BE2C (cell line): ENCODE measurements around the gene SF1.
A peak's percentile ranks its signal among the peaks of the same experiment; 100 is the strongest.

Source experiments
- DNase-seq: peaks from one replicate; pipeline ENCODE4 v3.0.0-alpha.2; 2020
- H3K27me3 ChIP-seq: fragments of 250-450 bp; sonication (Bioruptor Pico); 2 replicates; pipeline ENCODE4 v1.5.1; 2020; ENCODE audit warnings: mild to moderate bottlenecking
- H3K36me3 ChIP-seq: fragments of 250-450 bp; sonication (Bioruptor Pico); 2 replicates; pipeline ENCODE4 v1.5.1; 2020; ENCODE audit warnings: mild to moderate bottlenecking
- H3K4me1 ChIP-seq: fragments of 250-450 bp; sonication (Bioruptor Pico); 2 replicates; pipeline ENCODE4 v1.5.1; 2020
- H3K4me3 ChIP-seq: 2 replicates; pipeline ENCODE4 v1.5.1; 2011; ENCODE audit warnings: low read depth, low read length
- H3K9me3 ChIP-seq: fragments of 250-450 bp; sonication (Bioruptor Pico); 2 replicates; pipeline ENCODE4 v1.5.1; 2020
- TF ChIP-seq, protein P1 (sequence below): IDR thresholded peaks from 2 replicates; pipeline ENCODE4 v1.5.1; 2012; ENCODE audit warnings: mild to moderate bottlenecking, low read depth, low read length

Gene SF1

DNA sequence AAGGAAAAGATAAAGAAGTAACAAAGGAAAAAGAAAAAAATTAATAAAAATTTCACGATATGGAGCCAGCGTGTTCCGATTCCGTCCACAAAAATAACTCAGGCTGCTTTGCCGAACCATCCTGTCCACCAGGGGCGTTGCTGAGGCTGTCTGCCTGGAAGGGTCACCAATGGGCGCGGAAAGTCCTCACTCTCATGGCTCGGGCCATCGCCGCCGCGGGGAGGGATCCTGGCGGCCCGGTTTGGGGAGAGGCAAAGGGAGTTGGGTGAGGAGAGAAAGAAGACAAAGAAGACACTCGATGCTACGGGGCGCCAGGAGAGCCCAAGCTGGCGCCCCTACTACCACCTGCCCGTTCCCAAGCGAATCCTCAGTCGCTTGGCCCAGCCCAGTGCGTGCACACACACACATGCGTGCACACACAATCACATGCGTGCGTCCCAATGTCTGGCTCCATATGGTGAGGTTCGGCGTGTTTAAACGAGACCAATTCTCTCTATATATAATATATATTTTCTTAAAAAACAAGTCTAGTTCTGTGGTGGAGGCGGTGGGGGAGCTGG lies 13.0 kb downstream of the SF1 start:
- TF ChIP-seq, protein P1, sequence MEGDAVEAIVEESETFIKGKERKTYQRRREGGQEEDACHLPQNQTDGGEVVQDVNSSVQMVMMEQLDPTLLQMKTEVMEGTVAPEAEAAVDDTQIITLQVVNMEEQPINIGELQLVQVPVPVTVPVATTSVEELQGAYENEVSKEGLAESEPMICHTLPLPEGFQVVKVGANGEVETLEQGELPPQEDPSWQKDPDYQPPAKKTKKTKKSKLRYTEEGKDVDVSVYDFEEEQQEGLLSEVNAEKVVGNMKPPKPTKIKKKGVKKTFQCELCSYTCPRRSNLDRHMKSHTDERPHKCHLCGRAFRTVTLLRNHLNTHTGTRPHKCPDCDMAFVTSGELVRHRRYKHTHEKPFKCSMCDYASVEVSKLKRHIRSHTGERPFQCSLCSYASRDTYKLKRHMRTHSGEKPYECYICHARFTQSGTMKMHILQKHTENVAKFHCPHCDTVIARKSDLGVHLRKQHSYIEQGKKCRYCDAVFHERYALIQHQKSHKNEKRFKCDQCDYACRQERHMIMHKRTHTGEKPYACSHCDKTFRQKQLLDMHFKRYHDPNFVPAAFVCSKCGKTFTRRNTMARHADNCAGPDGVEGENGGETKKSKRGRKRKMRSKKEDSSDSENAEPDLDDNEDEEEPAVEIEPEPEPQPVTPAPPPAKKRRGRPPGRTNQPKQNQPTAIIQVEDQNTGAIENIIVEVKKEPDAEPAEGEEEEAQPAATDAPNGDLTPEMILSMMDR, result peak; percentile 37
- no peaks in the 10 kb centered on the region for H3K27me3 ChIP-seq
- DNase-seq, result no peak
- H3K4me1 ChIP-seq, result peaks cover 2% of the 10 kb centered on the region
- H3K36me3 ChIP-seq, result peaks cover 69% of the 10 kb centered on the region
- no peaks in the 10 kb centered on the region for H3K9me3 ChIP-seq
- H3K4me3 ChIP-seq, result no peak overlapping the region

DNA sequence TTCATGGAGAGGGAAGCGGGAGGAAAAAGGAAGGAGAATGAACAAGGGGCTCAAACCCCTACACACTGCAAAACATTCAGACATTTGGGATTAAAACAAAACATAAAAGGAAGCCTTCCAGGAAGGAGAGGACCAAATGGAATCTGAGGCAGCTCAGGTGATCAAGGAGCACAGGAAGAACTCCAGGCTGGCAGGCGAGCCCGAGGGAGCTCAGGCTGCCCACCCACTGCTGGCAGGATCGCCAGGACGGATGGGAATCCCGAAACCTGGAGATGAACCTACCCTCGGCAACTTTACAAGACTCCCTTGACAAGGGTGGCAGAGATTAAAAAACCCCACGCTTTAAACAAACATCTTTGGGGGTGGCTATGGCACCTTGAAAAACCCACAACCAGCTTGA lies 13.6 kb downstream of the SF1 start:
- Histone ChIP-seq H3K36me3 (peaks cover 62% of the 10 kb centered on the region), H3K4me3 (no peak overlapping the region), H3K9me3 (no peaks in the 10 kb centered on the region), H3K27me3 (no peaks in the 10 kb centered on the region), H3K4me1 (peaks cover 8% of the 10 kb centered on the region)
- DNase-seq, result no peak
- TF ChIP-seq, protein P1, result no peak

DNA sequence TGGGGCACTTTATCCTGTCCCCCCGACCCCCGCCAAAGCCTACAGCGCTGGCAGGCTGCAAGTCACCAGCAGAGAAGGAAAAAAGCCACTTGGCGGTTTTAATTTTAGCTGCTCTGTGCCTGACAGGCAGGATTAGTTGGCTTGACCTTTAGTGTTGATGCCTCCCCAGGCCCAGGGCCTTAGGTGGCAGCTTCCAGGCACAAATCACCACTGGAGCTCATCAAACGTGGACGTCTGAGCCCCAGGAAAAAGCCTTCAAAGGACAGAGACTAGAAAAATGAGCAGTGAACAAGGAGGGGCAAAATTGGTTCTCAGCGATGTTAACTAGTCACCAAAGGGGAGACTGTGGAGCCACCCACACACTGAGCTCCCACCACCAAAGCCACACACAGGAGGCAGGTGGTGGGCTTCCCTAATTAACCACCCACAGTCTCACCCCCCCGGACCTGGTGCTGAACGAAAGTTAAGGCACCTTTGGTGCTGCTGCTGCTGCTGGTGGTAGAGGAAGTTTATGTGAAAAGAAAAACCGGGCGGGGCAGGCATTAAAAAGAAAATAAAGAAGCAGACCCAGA lies 14.2 kb downstream of the SF1 start:
- H3K27me3 ChIP-seq, result no peaks in the 10 kb centered on the region
- DNase-seq, result no peak
- peaks cover 56% of the 10 kb centered on the region for H3K36me3 ChIP-seq
- H3K4me1 ChIP-seq, result peaks cover 8% of the 10 kb centered on the region
- TF ChIP-seq, protein P1, result no peak
- no peaks in the 10 kb centered on the region for H3K9me3 ChIP-seq
- no peak overlapping the region for H3K4me3 ChIP-seq

DNA sequence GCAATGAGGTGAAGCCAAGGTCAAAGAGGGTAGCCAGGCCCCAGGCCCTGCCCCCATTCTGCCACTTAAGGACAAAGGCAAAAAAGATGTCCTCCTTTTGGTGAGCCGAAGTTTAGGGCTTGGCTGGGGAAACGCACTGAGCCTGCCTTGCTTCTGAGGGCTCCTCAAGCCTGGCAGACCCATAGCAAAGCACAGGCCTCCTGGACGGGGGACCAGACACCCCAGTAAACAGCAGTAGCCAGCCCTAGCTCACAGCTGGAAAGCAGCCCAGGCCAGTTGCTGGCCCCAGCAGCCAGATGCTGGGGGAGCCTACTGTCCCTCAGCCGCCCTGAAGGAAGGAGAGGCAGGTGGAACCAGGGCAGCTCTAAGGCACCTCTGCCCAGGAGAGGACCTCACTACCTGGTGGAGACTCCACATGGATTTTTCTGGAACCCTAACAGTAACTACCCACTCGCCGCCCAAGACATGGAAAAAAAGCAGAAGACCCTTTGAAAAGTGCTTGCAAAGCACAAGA lies 14.8 kb downstream of the SF1 start:
- TF ChIP-seq, protein P1, result no peak
- Histone ChIP-seq H3K27me3 (no peaks in the 10 kb centered on the region), H3K4me3 (no peak overlapping the region), H3K4me1 (peaks cover 8% of the 10 kb centered on the region), H3K36me3 (peaks cover 51% of the 10 kb centered on the region), H3K9me3 (no peaks in the 10 kb centered on the region)
- no peak for DNase-seq

DNA sequence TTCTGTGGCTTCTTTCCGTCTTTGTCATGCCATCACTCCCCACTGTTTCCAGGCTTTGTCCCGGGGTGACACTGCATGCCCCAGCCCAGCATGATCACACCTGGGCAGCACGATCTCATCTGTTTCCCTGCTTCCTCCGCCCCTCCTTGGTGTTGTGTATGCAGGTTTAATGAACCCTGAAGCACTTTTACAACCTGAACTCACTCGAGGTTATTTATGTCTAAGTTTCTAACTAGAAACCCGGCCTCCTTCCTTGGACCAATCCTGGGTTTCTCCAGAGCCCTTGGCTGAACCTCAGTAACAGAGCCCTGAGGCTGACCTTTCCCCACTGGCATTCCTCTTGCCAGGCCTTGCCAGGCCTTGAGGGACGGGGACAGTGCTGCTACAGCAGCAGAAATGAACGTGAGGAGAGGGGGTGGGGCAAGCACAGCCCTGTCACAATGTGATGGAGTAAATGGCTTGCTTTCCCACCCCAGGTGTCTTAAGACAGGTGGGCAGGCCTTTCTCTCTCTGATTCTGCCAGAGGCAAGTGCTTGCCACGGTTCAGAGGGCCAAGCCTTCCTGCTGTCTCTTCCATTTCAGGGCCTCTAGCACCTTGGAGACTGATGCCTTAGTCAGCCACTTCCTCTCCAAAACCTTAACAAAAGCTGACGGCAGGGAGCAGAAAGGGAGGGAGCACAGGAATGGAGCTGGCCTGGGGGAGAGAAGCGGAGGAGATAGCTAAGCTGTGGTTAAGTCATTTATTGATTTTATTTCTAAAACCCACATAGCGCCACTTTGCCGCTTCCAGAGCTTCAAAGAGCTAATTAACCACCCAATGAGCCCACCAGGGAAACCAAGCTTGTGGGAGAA lies 15.4 kb downstream of the SF1 start:
- no peaks in the 10 kb centered on the region for H3K27me3 ChIP-seq
- no peak overlapping the region for H3K4me3 ChIP-seq
- H3K9me3 ChIP-seq, result no peaks in the 10 kb centered on the region
- TF ChIP-seq, protein P1, result no peak
- peaks cover 44% of the 10 kb centered on the region for H3K36me3 ChIP-seq
- H3K4me1 ChIP-seq, result peaks cover 8% of the 10 kb centered on the region
- DNase-seq, result no peak
